ENCODE measurements around the gene SDSL.

GRCh38 chr12:113486722-113487121, 64.5 kb downstream of the SDSL start:
- TF ChIP-seq CTCF (conservative IDR thresholded peaks at IDR 0.05; ENCODE audit: low read length) (no peak), EZH2phosphoT487 (IDR thresholded peaks at IDR 0.05; ENCODE audit: borderline replicate concordance, low read depth, low read length) (no peak)
